ENCODE measurements around the gene FBL.

FBL gene

GRCh38 chr19:39867952-39868351 is 21.8 kb upstream of the FBL start:
- Histone ChIP-seq H3K4me1 (ENCODE audit: control insufficient read depth in 1 of 2, insufficient read depth in 1 of 2, low read depth in 1 of 2, low read length in 1 of 2) (no peaks in the 10 kb centered on the region), H3K27ac (no peak overlapping the region), H3K4me3 (ENCODE audit: low read depth in 1 of 2, low read length in 1 of 2) (no peak overlapping the region), H3K9me3 (no peaks in the 10 kb centered on the region), H3K27me3 (peaks cover 6% of the 10 kb centered on the region), H3K36me3 (no peaks in the 10 kb centered on the region)
- TF ChIP-seq CTCF (IDR thresholded peaks at IDR 0.05) = no peak

GRCh38 chr19:39867133-39867532 is 21.0 kb upstream of the FBL start:
- no peaks in the 10 kb centered on the region for H3K36me3 ChIP-seq
- no peak for TF ChIP-seq CTCF (IDR thresholded peaks at IDR 0.05)

DNA sequence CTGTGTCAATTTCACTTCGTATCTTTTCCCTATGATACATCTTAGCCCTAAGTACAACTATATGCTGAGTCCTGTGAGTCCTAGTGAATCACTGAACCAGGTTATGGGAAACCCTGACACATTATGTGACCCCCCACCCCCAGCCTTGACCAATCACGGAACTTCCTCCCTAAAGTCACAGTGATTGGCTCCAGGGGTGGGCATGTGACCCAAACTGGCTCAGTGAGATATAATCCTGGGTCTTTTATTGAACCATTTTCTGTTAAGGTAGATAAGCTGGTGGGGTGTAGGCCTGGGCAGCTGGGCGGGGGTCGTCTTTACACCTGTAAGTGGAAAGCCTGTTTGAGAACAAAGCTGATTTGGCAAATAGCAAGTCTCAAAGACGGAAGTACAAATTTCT is 19.8 kb upstream of the FBL start:
- Histone ChIP-seq H3K27ac (no peak overlapping the region), H3K9me3 (no peaks in the 10 kb centered on the region), H3K36me3 (no peaks in the 10 kb centered on the region), H3K4me1 (ENCODE audit: control insufficient read depth in 1 of 2, insufficient read depth in 1 of 2, low read depth in 1 of 2, low read length in 1 of 2) (no peaks in the 10 kb centered on the region), H3K4me3 (ENCODE audit: low read depth in 1 of 2, low read length in 1 of 2) (no peak overlapping the region), H3K27me3 (peaks cover 7% of the 10 kb centered on the region)
- no peak for TF ChIP-seq CTCF (IDR thresholded peaks at IDR 0.05)

More at GRCh38 chr19:39867133-39867532, 21.0 kb upstream of the FBL start:
- Histone ChIP-seq H3K9me3 (no peaks in the 10 kb centered on the region), H3K4me1 (ENCODE audit: control insufficient read depth in 1 of 2, insufficient read depth in 1 of 2, low read depth in 1 of 2, low read length in 1 of 2) (no peaks in the 10 kb centered on the region), H3K27ac (no peak overlapping the region), H3K27me3 (peaks cover 6% of the 10 kb centered on the region), H3K4me3 (ENCODE audit: low read depth in 1 of 2, low read length in 1 of 2) (no peak overlapping the region)

GRCh38 chr19:39865186-39865585 is 19.0 kb upstream of the FBL start:
- no peaks in the 10 kb centered on the region for H3K36me3 ChIP-seq
- no peaks in the 10 kb centered on the region for H3K9me3 ChIP-seq
- no peaks in the 10 kb centered on the region for H3K4me1 ChIP-seq (ENCODE audit: control insufficient read depth in 1 of 2, insufficient read depth in 1 of 2, low read depth in 1 of 2, low read length in 1 of 2)
- no peak overlapping the region for H3K4me3 ChIP-seq (ENCODE audit: low read depth in 1 of 2, low read length in 1 of 2)
- H3K27me3 ChIP-seq = peaks cover 14% of the 10 kb centered on the region
- TF ChIP-seq CTCF (IDR thresholded peaks at IDR 0.05) = no peak
- H3K27ac ChIP-seq = no peak overlapping the region

GRCh38 chr19:39864118-39864517 is 17.9 kb upstream of the FBL start:
- H3K4me1 ChIP-seq (ENCODE audit: control insufficient read depth in 1 of 2, insufficient read depth in 1 of 2, low read depth in 1 of 2, low read length in 1 of 2) = no peaks in the 10 kb centered on the region
- no peaks in the 10 kb centered on the region for H3K9me3 ChIP-seq
- H3K36me3 ChIP-seq = no peaks in the 10 kb centered on the region
- H3K27ac ChIP-seq = no peak overlapping the region
- TF ChIP-seq CTCF (IDR thresholded peaks at IDR 0.05) = no peak
- peaks cover 22% of the 10 kb centered on the region for H3K27me3 ChIP-seq
- H3K4me3 ChIP-seq (ENCODE audit: low read depth in 1 of 2, low read length in 1 of 2) = no peak overlapping the region

DNA sequence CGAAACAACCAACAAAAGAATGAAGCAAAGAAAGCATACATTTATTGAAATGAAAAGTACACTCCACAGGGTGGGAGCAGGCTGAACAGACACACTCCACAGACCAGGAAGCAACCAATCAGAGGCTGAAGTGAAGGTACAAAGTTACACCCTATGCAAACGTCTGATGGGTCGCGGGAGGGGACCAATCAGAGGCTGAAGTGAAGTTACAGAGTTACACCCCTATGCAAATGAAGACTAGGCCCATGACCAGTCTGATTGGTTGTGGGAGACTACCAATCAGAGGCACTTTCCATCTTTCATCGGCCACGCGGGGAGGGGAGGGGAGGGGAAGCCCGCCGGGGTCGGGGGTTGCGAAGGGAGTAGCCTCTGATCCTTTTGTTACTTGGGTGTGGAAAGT is 12.4 kb upstream of the FBL start:
- Histone ChIP-seq H3K9me3 (no peaks in the 10 kb centered on the region), H3K27me3 (peaks cover 48% of the 10 kb centered on the region), H3K27ac (no peak overlapping the region), H3K36me3 (no peaks in the 10 kb centered on the region), H3K4me3 (ENCODE audit: low read depth in 1 of 2, low read length in 1 of 2) (no peak overlapping the region), H3K4me1 (ENCODE audit: control insufficient read depth in 1 of 2, insufficient read depth in 1 of 2, low read depth in 1 of 2, low read length in 1 of 2) (no peaks in the 10 kb centered on the region)
- TF ChIP-seq CTCF (IDR thresholded peaks at IDR 0.05) = no peak

Data from neutrophil (primary cell).